DOHH2 (cell line): ENCODE measurements around the gene IRS2.

Source experiments
- H3F3A ChIP-seq: fragments of 200-600 bp; sonication (generic), shearing (Covaris generic); 2 replicates; pipeline ENCODE4 v1.6.0; 2016; ENCODE audit warnings: antibody characterized with exemption, mild to moderate bottlenecking; ENCODE audit not compliant: control insufficient read depth, insufficient read depth
- H3K27ac ChIP-seq: fragments of 200-600 bp; sonication (generic); 2 replicates; pipeline ENCODE4 v1.5.1; 2014; ENCODE audit warnings: low read depth, mild to moderate bottlenecking, low read length, moderate library complexity
- H3K27me3 ChIP-seq: fragments of 200-600 bp; sonication (generic); 2 replicates; pipeline ENCODE4 v1.6.1; 2014; ENCODE audit warnings: mild to moderate bottlenecking, low read length, mixed read lengths; ENCODE audit not compliant: control insufficient read depth
- H3K36me3 ChIP-seq: fragments of 200-600 bp; sonication (generic); 2 replicates; pipeline ENCODE4 v1.6.1; 2014; ENCODE audit warnings: mild to moderate bottlenecking, low read length, moderate library complexity, mixed read lengths; ENCODE audit not compliant: control insufficient read depth
- H3K4me1 ChIP-seq: fragments of 200-600 bp; sonication (generic); 2 replicates; pipeline ENCODE4 v1.6.1; 2014; ENCODE audit warnings: mild to moderate bottlenecking, low read length, mixed read lengths; ENCODE audit not compliant: control insufficient read depth
- H3K4me2 ChIP-seq: fragments of 200-600 bp; sonication (generic); 2 replicates; pipeline ENCODE4 v1.6.0; 2014; ENCODE audit warnings: mild to moderate bottlenecking, low read length, moderate library complexity
- H3K4me3 ChIP-seq: fragments of 200-600 bp; sonication (generic); 2 replicates; pipeline ENCODE4 v1.5.1; 2014; ENCODE audit warnings: mild to moderate bottlenecking, low read length, mixed read lengths
- H3K79me2 ChIP-seq: fragments of 200-600 bp; sonication (generic); 2 replicates; pipeline ENCODE4 v1.6.1; 2014; ENCODE audit warnings: mild to moderate bottlenecking, low read length, mixed read lengths; ENCODE audit not compliant: control insufficient read depth
- H3K9me2 ChIP-seq: fragments of 200-600 bp; sonication (generic); replicated peaks from 2 replicates; pipeline ENCODE4 v1.6.1; 2014; ENCODE audit warnings: mild to moderate bottlenecking, low read length, mixed read lengths; ENCODE audit not compliant: control insufficient read depth
- H3K9me3 ChIP-seq: fragments of 200-600 bp; sonication (generic); 2 replicates; pipeline ENCODE4 v1.6.1; 2014; ENCODE audit warnings: antibody characterized with exemption, low read length, mixed read lengths; ENCODE audit not compliant: control insufficient read depth, insufficient read depth
- H4K20me1 ChIP-seq: fragments of 200-600 bp; sonication (generic); 2 replicates; pipeline ENCODE4 v1.6.0; 2014; ENCODE audit warnings: low read depth, mild to moderate bottlenecking, antibody characterized with exemption, low read length, moderate library complexity; ENCODE audit not compliant: control insufficient read depth, insufficient read depth
- CTCF ChIP-seq: fragments of 200-600 bp; sonication (generic); IDR thresholded peaks from one replicate; pipeline ENCODE4 v1.5.1; 2014; ENCODE audit warnings: antibody characterized with exemption, mild to moderate bottlenecking, low read depth, low read length; ENCODE audit not compliant: poor library complexity, severe bottlenecking
- EZH2phosphoT487 ChIP-seq: fragments of 200-600 bp; sonication (generic); IDR thresholded peaks from 2 replicates; pipeline ENCODE4 v1.6.1; 2017; ENCODE audit warnings: borderline replicate concordance, mild to moderate bottlenecking, antibody characterized with exemption, low read length, moderate library complexity, mixed read lengths

Gene IRS2

GRCh38 chr13:109819874-109820273 is 33.5 kb upstream of the IRS2 start:
- Histone ChIP-seq H3K27ac (no peak overlapping the region), H3K9me3 (no peaks in the 10 kb centered on the region), H4K20me1 (no peaks in the 10 kb centered on the region), H3K9me2 (no peaks in the 10 kb centered on the region), H3K79me2 (no peaks in the 10 kb centered on the region), H3K4me2 (no peak overlapping the region), H3K36me3 (no peaks in the 10 kb centered on the region), H3K27me3 (no peaks in the 10 kb centered on the region), H3K4me3 (no peak overlapping the region), H3F3A (no peaks in the 10 kb centered on the region), H3K4me1 (no peaks in the 10 kb centered on the region)
- TF ChIP-seq CTCF (no peak), EZH2phosphoT487 (no peak)

- Histone ChIP-seq H3K9me3 (no peaks in the 10 kb centered on the region), H3K9me2 (no peaks in the 10 kb centered on the region), H3F3A (no peaks in the 10 kb centered on the region), H3K27me3 (no peaks in the 10 kb centered on the region), H3K4me2 (no peak overlapping the region), H3K4me3 (no peak overlapping the region), H3K79me2 (no peaks in the 10 kb centered on the region), H3K27ac (no peak overlapping the region), H4K20me1 (no peaks in the 10 kb centered on the region), H3K4me1 (no peaks in the 10 kb centered on the region), H3K36me3 (no peaks in the 10 kb centered on the region)
- TF ChIP-seq CTCF (no peak), EZH2phosphoT487 (no peak)
Observed at GRCh38 chr13:109818886-109819285, 32.5 kb upstream of the IRS2 start.

GRCh38 chr13:109817591-109818535 is 31.5 kb upstream of the IRS2 start:
- H3K27ac ChIP-seq: no peak overlapping the region
- no peaks in the 10 kb centered on the region for H3K36me3 ChIP-seq
- no peaks in the 10 kb centered on the region for H4K20me1 ChIP-seq
- H3K79me2 ChIP-seq: no peaks in the 10 kb centered on the region
- no peak for TF ChIP-seq CTCF
- no peaks in the 10 kb centered on the region for H3K4me1 ChIP-seq
- no peaks in the 10 kb centered on the region for H3K9me2 ChIP-seq
- H3K4me2 ChIP-seq: no peak overlapping the region
- H3K9me3 ChIP-seq: no peaks in the 10 kb centered on the region
- no peak overlapping the region for H3K4me3 ChIP-seq
- no peaks in the 10 kb centered on the region for H3K27me3 ChIP-seq
- no peaks in the 10 kb centered on the region for H3F3A ChIP-seq
